ENCODE results near the gene PCDHGA8.
"Not testable (repeated sequence)": the region's sequence is repeated elsewhere in the genome, so short reads cannot be mapped to it uniquely, and the experiment has no call there.

Gene PCDHGA8

DNA sequence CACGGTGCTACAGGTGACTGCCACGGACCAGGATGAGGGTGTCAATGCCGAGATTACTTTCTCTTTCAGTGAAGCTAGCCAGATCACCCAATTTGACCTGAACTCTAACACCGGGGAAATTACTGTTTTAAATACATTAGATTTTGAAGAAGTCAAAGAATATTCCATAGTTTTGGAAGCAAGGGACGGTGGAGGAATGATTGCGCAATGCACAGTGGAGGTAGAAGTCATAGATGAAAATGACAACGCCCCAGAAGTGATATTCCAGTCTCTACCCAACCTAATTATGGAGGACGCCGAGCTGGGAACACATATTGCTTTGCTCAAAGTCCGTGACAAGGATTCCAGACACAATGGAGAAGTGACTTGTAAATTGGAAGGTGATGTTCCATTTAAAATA is 3.8 kb upstream of the PCDHGA8 start:
- Histone ChIP-seq H3K79me2 (ENCODE audit: low read length) (no peaks in the 10 kb centered on the region), H3K27ac (ENCODE audit: low read length) (no peak overlapping the region), H3K27me3 (ENCODE audit: low read depth, low read length) (no peaks in the 10 kb centered on the region), H4K20me1 (ENCODE audit: insufficient read depth, low read length) (no peaks in the 10 kb centered on the region), H3K9ac (ENCODE audit: low read length) (no peak overlapping the region), H3K4me1 (ENCODE audit: low read length) (no peaks in the 10 kb centered on the region), H3K4me3 (ENCODE audit: low read length) (no peak overlapping the region), H2AFZ (ENCODE audit: low read depth, low read length) (no peak overlapping the region), H3K4me2 (ENCODE audit: low read length) (no peak overlapping the region), H3K36me3 (replicated peaks; ENCODE audit: low read depth, low read length) (no peaks in the 10 kb centered on the region), H3K9me3 (ENCODE audit: insufficient read depth, low read length) (no peaks in the 10 kb centered on the region)
- TF ChIP-seq CTCF (IDR thresholded peaks at IDR 0.05; ENCODE audit: low read depth, low read length) (no peak), EZH2phosphoT487 (IDR thresholded peaks at IDR 0.05; ENCODE audit: low read depth) (no peak)

DNA sequence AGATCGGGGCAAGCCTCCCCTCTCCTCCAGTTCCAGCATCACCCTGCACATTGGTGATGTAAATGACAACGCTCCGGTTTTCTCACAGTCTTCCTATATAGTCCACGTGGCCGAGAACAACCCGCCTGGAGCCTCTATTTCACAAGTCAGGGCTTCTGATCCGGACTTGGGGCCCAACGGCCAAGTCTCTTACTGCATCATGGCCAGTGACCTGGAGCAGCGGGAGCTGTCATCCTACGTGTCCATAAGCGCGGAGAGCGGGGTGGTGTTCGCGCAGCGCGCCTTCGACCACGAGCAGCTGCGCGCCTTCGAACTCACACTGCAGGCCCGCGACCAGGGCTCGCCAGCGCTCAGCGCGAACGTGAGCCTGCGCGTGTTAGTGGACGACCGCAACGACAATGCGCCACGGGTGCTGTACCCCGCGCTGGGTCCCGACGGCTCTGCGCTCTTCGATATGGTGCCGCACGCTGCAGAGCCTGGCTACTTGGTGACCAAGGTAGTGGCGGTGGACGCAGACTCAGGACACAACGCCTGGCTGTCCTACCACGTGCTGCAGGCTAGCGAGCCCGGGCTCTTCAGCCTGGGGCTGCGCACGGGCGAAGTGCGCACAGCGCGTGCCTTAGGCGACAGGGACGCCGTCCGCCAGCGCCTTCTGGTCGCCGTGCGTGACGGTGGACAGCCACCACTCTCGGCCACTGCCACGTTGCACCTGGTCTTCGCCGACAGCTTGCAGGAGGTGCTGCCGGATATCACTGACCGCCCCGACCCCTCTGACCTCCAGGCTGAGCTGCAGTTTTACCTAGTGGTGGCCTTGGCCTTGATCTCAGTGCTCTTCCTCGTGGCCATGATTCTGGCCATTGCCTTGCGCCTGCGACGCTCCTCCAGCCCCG is 3.0 kb upstream of the PCDHGA8 start:
- TF ChIP-seq EZH2phosphoT487 (IDR thresholded peaks at IDR 0.05; ENCODE audit: low read depth) (no peak), CTCF (IDR thresholded peaks at IDR 0.05; ENCODE audit: low read depth, low read length) (no peak)
- no peaks in the 10 kb centered on the region for H3K9me3 ChIP-seq (ENCODE audit: insufficient read depth, low read length)
- H3K36me3 ChIP-seq (replicated peaks; ENCODE audit: low read depth, low read length): no peaks in the 10 kb centered on the region
- H3K27ac ChIP-seq (ENCODE audit: low read length): no peak overlapping the region
- H3K4me1 ChIP-seq (ENCODE audit: low read length): no peaks in the 10 kb centered on the region
- no peak overlapping the region for H3K4me2 ChIP-seq (ENCODE audit: low read length)
- H3K27me3 ChIP-seq (ENCODE audit: low read depth, low read length): no peaks in the 10 kb centered on the region
- H2AFZ ChIP-seq (ENCODE audit: low read depth, low read length): no peak overlapping the region
- no peak overlapping the region for H3K4me3 ChIP-seq (ENCODE audit: low read length)
- no peaks in the 10 kb centered on the region for H4K20me1 ChIP-seq (ENCODE audit: insufficient read depth, low read length)
- no peaks in the 10 kb centered on the region for H3K79me2 ChIP-seq (ENCODE audit: low read length)
- H3K9ac ChIP-seq (ENCODE audit: low read length): no peak overlapping the region

DNA sequence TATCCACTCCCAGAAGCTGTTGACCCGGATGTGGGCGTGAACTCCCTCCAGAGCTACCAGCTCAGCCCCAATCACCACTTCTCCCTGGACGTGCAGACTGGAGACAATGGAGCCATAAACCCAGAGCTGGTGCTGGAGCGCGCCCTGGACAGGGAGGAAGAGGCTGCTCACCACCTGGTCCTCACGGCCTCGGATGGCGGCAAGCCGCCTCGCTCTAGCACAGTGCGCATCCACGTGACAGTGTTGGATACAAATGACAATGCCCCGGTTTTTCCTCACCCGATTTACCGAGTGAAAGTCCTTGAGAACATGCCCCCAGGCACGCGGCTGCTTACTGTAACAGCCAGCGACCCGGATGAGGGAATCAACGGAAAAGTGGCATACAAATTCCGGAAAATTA is 834 bp downstream of the PCDHGA8 start:
- Histone ChIP-seq H3K27me3 (ENCODE audit: low read depth, low read length) (no peaks in the 10 kb centered on the region), H4K20me1 (ENCODE audit: insufficient read depth, low read length) (no peaks in the 10 kb centered on the region), H3K4me2 (ENCODE audit: low read length) (no peak overlapping the region), H2AFZ (ENCODE audit: low read depth, low read length) (no peak overlapping the region), H3K9ac (ENCODE audit: low read length) (no peak overlapping the region), H3K27ac (ENCODE audit: low read length) (no peak overlapping the region), H3K4me1 (ENCODE audit: low read length) (no peaks in the 10 kb centered on the region), H3K4me3 (ENCODE audit: low read length) (no peak overlapping the region), H3K36me3 (replicated peaks; ENCODE audit: low read depth, low read length) (no peaks in the 10 kb centered on the region), H3K9me3 (ENCODE audit: insufficient read depth, low read length) (no peaks in the 10 kb centered on the region), H3K79me2 (ENCODE audit: low read length) (no peaks in the 10 kb centered on the region)
- TF ChIP-seq CTCF (IDR thresholded peaks at IDR 0.05; ENCODE audit: low read depth, low read length) (no peak), EZH2phosphoT487 (IDR thresholded peaks at IDR 0.05; ENCODE audit: low read depth) (no peak)

GRCh38 chr5:141394401-141395187 is 2.2 kb downstream of the PCDHGA8 start:
- not testable (repeated sequence) for H3K27me3 ChIP-seq (ENCODE audit: low read depth, low read length); H3K4me3 ChIP-seq (ENCODE audit: low read length); H3K36me3 ChIP-seq (replicated peaks; ENCODE audit: low read depth, low read length); H3K9me3 ChIP-seq (ENCODE audit: insufficient read depth, low read length); H3K4me1 ChIP-seq (ENCODE audit: low read length); H3K27ac ChIP-seq (ENCODE audit: low read length); H3K79me2 ChIP-seq (ENCODE audit: low read length); H3K4me2 ChIP-seq (ENCODE audit: low read length); H2AFZ ChIP-seq (ENCODE audit: low read depth, low read length); H3K9ac ChIP-seq (ENCODE audit: low read length); H4K20me1 ChIP-seq (ENCODE audit: insufficient read depth, low read length)

- not testable (repeated sequence) for H3K9me3 ChIP-seq (ENCODE audit: insufficient read depth, low read length); H3K4me2 ChIP-seq (ENCODE audit: low read length); H3K9ac ChIP-seq (ENCODE audit: low read length); H3K4me1 ChIP-seq (ENCODE audit: low read length); H3K27ac ChIP-seq (ENCODE audit: low read length); H3K79me2 ChIP-seq (ENCODE audit: low read length); H4K20me1 ChIP-seq (ENCODE audit: insufficient read depth, low read length); H2AFZ ChIP-seq (ENCODE audit: low read depth, low read length); H3K4me3 ChIP-seq (ENCODE audit: low read length); H3K36me3 ChIP-seq (replicated peaks; ENCODE audit: low read depth, low read length); H3K27me3 ChIP-seq (ENCODE audit: low read depth, low read length)
These were observed 5.5 kb downstream of the PCDHGA8 start, which contains the start of gene PCDHGB5 for GRCh38 chr5:141397756-141398551. Gene PCDHGB5 (plus strand): TSS chr5:141397947. CDS start chr5:141398128, 181 bp downstream.

All from OCI-LY3 (cell line).